Spleen (tissue), 11 donors: ENCODE data around the gene GRAP2. TPM values are rescaled to one million over a fixed set of nuclear protein-coding genes. Genes with fewer than 3 reads are reported as not detected.

Experiments
- DNase-seq: peaks from one replicate; pipeline ENCODE4 v3.0.0-alpha.2; 2020
- H3K27ac ChIP-seq, 8 donors: fragments of 200-600 bp; sonication (generic) in 7 of 8; 1 replicate in 4 of 8; 2 replicates in 4 of 8; pipeline versions ENCODE4 v1.5.0 to v1.8.0; 2016 to 2021; ENCODE audit warnings: inconsistent platforms in 4 of 8, mild to moderate bottlenecking in 4 of 8, moderate library complexity in 1 of 8
- H3K27me3 ChIP-seq, 7 donors: fragments of 200-600 bp; sonication (generic) in 6 of 7; replicated peaks in 1 of 7; 1 replicate in 4 of 7; 2 replicates in 3 of 7; pipeline versions ENCODE4 v1.5.0 to v1.8.0; 2016 to 2021; ENCODE audit warnings: inconsistent platforms in 3 of 7, mild to moderate bottlenecking in 1 of 7
- H3K36me3 ChIP-seq, 6 donors: fragments of 200-600 bp; sonication (generic) in 5 of 6; 1 replicate in 4 of 6; 2 replicates in 2 of 6; pipeline versions ENCODE4 v1.5.0 to v1.8.0; 2016 to 2021; ENCODE audit warnings: inconsistent platforms in 2 of 6
- H3K4me1 ChIP-seq, 6 donors: fragments of 200-600 bp; sonication (generic) in 5 of 6; 1 replicate in 3 of 6; 2 replicates in 3 of 6; pipeline versions ENCODE4 v1.5.0 to v1.8.0; 2016 to 2021; ENCODE audit warnings: inconsistent platforms in 3 of 6
- H3K4me3 ChIP-seq, 8 donors: fragments of 200-600 bp; sonication (generic) in 7 of 8; 1 replicate in 4 of 8; 2 replicates in 4 of 8; pipeline versions ENCODE4 v1.5.0 to v1.8.0; 2016 to 2021; ENCODE audit warnings: inconsistent platforms in 4 of 8, mild to moderate bottlenecking in 4 of 8, moderate library complexity in 2 of 8
- H3K9me3 ChIP-seq, 8 donors: fragments of 200-600 bp; sonication (generic) in 7 of 8; 1 replicate in 4 of 8; 2 replicates in 4 of 8; pipeline versions ENCODE4 v1.5.0 to v1.8.0; 2016 to 2021; ENCODE audit warnings: inconsistent platforms in 4 of 8
- CTCF ChIP-seq, 11 experiments: fragments of 200-600 bp in 7 of 11; fragments of 450-650 bp in 4 of 11; sonication (generic) in 4 of 11; IDR thresholded peaks in 8 of 11; conservative IDR thresholded peaks in 3 of 11; 1 replicate in 7 of 11; 2 replicates in 4 of 11; pipeline versions ENCODE4 v1.4.0 to v1.8.0; 2016 to 2021; ENCODE audit warnings: antibody characterized with exemption in 11 of 11, inconsistent platforms in 4 of 11, mild to moderate bottlenecking in 1 of 11
- POLR2A ChIP-seq, 3 donors: fragments of 450-650 bp; IDR thresholded peaks; one replicate each; pipeline ENCODE4 v1.5.1; 2017; ENCODE audit warnings: antibody characterized with exemption in 3 of 3, mild to moderate bottlenecking in 1 of 3
- POLR2AphosphoS5 ChIP-seq, 3 donors: sonication (generic); formaldehyde crosslinking; IDR thresholded peaks; one replicate each; pipeline ENCODE4 v1.5.1; 2017; ENCODE audit warnings: antibody characterized with exemption in 3 of 3
- WGBS, 5 donors: extraction: QIAGEN DNeasy Blood & Tissue Kit in 3 of 5; methylation state at CpG; one replicate each; pipeline versions ENCODE4 v1.1.5 to v1.1.7; 2013 to 2018; 5-methylcytosine and 5-hydroxymethylcytosine counted together
- intact Hi-C: fragments of 100-400 bp; cut with DNase I; formaldehyde crosslinking; loops from one replicate; pipeline ENCODE4 v1.15.0; 2023; ENCODE audit warnings: low total_unique reads
- polyA plus RNA-seq, 3 donors: library from polyadenylated mRNA; stranded (reverse); fragments of 200-250 nt; gene quantifications; one replicate each; pipeline ENCODE4 v1.2.1, GENCODE V29; 2013
- small RNA-seq, 4 donors: library from RNA; depleted of rRNA; stranded (forward); fragments of <200 nt; gene quantifications; one replicate each; pipeline ENCODE3, GENCODE V24; 2016
- total RNA-seq, 7 donors: library from RNA; depleted of rRNA in 3 of 7; stranded (reverse); fragments of >200 nt in 3 of 7; fragmentation: NEBNext Ultra II Directional in 4 of 7; extraction: Animal tissue kit (Norgen Biotek cat#: 25700) in 4 of 7; gene quantifications; one replicate each; pipeline versions ENCODE4 v1.1.0 to v1.2.1, GENCODE V29; 2016 to 2021
- donor health status: healthy with polysubstance abuse.
- donor health status: DM: no; HTN: no; CAD: no; lungs with moderate emphysema.
- donor health status: DM: no; HTN: no; CAD: no.
- donor health status: Bipolar disorder and iron deficiency.
- donor health status: healthy.
- donor health status: DM: no; HTN: no; CAD: no.
- donor health status: DM: yes; HTN: yes; CAD: no.

GRAP2 gene
- total and polyA plus RNA-seq, 10 donors: 3.1 to 40.3 (median 29.8) TPM

GRCh38 chr22:40021401-40022000 is 120.6 kb downstream of the GRAP2 start:
- intact Hi-C loops: no loop called here
- Histone ChIP-seq H3K27ac (no peak overlapping the region), H3K4me3 (no peak overlapping the region), H3K27me3 (peaks cover 0 to 6% (median 0%) of the 10 kb centered on the region in 7 donors), H3K36me3 (no peaks in the 10 kb centered on the region), H3K9me3 (no peaks in the 10 kb centered on the region), H3K4me1 (peaks cover 0 to 11% (median 8%) of the 10 kb centered on the region in 6 donors)
- peak; percentile 47 for DNase-seq
- WGBS, 5 donors: 92 to 98% (median 93%) methylated on average over 21 to 34 of the region's 34 CpGs
- TF ChIP-seq CTCF (IDR thresholded peaks at IDR 0.05 in 8 of 11, conservative IDR thresholded peaks at IDR 0.05 in 3 of 11) (no peak), POLR2A (IDR thresholded peaks at IDR 0.05) (no peak), POLR2AphosphoS5 (IDR thresholded peaks at IDR 0.05) (no peak)

GRCh38 chr22:40022536-40023240 is 121.8 kb downstream of the GRAP2 start:
- TF ChIP-seq POLR2AphosphoS5 (IDR thresholded peaks at IDR 0.05): no peak
- TF ChIP-seq CTCF (IDR thresholded peaks at IDR 0.05 in 8 of 11, conservative IDR thresholded peaks at IDR 0.05 in 3 of 11): no peak
- TF ChIP-seq POLR2A (IDR thresholded peaks at IDR 0.05): no peak
- no peaks in the 10 kb centered on the region for H3K9me3 ChIP-seq
- no peak overlapping the region for H3K4me3 ChIP-seq
- H3K4me1 ChIP-seq: peaks cover 0 to 11% (median 8%) of the 10 kb centered on the region in 6 donors
- DNase-seq: peak; percentile 58
- intact Hi-C loops: no loop called here
- H3K27ac ChIP-seq: no peak overlapping the region
- H3K36me3 ChIP-seq: no peaks in the 10 kb centered on the region
- WGBS, 5 donors: 66 to 95% (median 82%) methylated on average over 8 to 11 of the region's 11 CpGs
- peaks cover 0 to 6% (median 0%) of the 10 kb centered on the region in 7 donors for H3K27me3 ChIP-seq

Small RNA genes lying within 50 kb of the gene (small RNA-seq; reads per million reads assigned to genes)
- 0 reads per million in 4 donors for gene RN7SKP210

Other genes with a start within 250 kb of the GRAP2 start
- under 1 TPM in 2 of 7 donors, not detected in 5; 0.27 to 0.59 TPM for gene ENTHD1, start 7.3 kb upstream of the GRAP2 start, total RNA-seq
- gene ENTHD1, start 7.3 kb upstream of the GRAP2 start, polyA plus RNA-seq: under 1 TPM; 0.09 to 0.14 (median 0.10) TPM
- 1 to 10 TPM; 1.5 to 4.2 (median 2.7) TPM for gene TMA7B, start 59.3 kb downstream of the GRAP2 start, total RNA-seq
- under 1 TPM; 0.29 to 0.45 (median 0.35) TPM for gene TMA7B, start 59.3 kb downstream of the GRAP2 start, polyA plus RNA-seq
- gene FAM83F, start 93.9 kb downstream of the GRAP2 start, total RNA-seq: under 1 TPM in 6 of 7 donors, not detected in 1; 0.06 to 0.28 (median 0.18) TPM
- gene FAM83F, start 93.9 kb downstream of the GRAP2 start, polyA plus RNA-seq: under 1 TPM in 2 of 3 donors, not detected in 1; 0.02 to 0.13 TPM